B cell (primary cell): Measurements from ENCODE around the gene GADL1. TPM values are rescaled to one million over a fixed set of nuclear protein-coding genes. Genes with fewer than 3 reads are reported as not detected.

Experiments
- ATAC-seq: fragments of 200-7000 bp; cut with Tn5 transposase; one replicate; pipeline ENCODE4 v1.10.0; 2021; ENCODE audit warnings: low read depth, mild to moderate bottlenecking, moderate number of reproducible peaks, moderate library complexity
- CTCF ChIA-PET: fragments of 350-600 bp; sonication (Branson Sonifier 250); formaldehyde crosslinking; loops from one replicate; lab custom pipeline; 2021; ENCODE audit warnings: antibody characterized with exemption, inconsistent platforms; lab: Charles Lee
- POLR2A ChIA-PET: fragments of 350-600 bp; sonication (Branson Sonifier 250); formaldehyde crosslinking; loops from one replicate; lab custom pipeline; 2021; ENCODE audit warnings: antibody characterized with exemption; lab: Charles Lee
- DNase-seq: peaks from one replicate; pipeline ENCODE4 v3.0.0; 2013
- H2AFZ ChIP-seq: 2 replicates; pipeline ENCODE4 v1.6.1; 2012; ENCODE audit warnings: mild to moderate bottlenecking, low read depth, low read length; ENCODE audit not compliant: insufficient read depth, poor library complexity, severe bottlenecking
- H3K27ac ChIP-seq, 2 donors: 1 replicate in 1 of 2; 2 replicates in 1 of 2; pipeline ENCODE4 v1.5.1; 2012 to 2013; ENCODE audit warnings: low read length in 2 of 2, mild to moderate bottlenecking in 2 of 2, moderate library complexity in 1 of 2
- H3K27me3 ChIP-seq, 4 experiments: fragments of 200-600 bp in 1 of 4; sonication (generic) in 1 of 4; replicated peaks in 1 of 4; 1 replicate in 2 of 4; 2 replicates in 2 of 4; pipeline versions ENCODE4 v1.6.1 to v1.7.0; 2013 to 2016; ENCODE audit warnings: low read length in 3 of 4, mild to moderate bottlenecking in 2 of 4, mixed read lengths in 1 of 4, moderate library complexity in 1 of 4; ENCODE audit not compliant: insufficient read depth in 4 of 4, control insufficient read depth in 3 of 4; ENCODE audit errors: control extremely low read depth in 1 of 4
- H3K36me3 ChIP-seq, 2 experiments: replicated peaks in 1 of 2; 1 replicate in 1 of 2; 2 replicates in 1 of 2; pipeline versions ENCODE4 v1.6.1 to v1.7.1; 2013; ENCODE audit warnings: low read length in 1 of 2; ENCODE audit not compliant: insufficient read depth in 2 of 2, control insufficient read depth in 1 of 2; ENCODE audit errors: control extremely low read depth in 1 of 2, extremely low read depth in 1 of 2
- H3K4me1 ChIP-seq, 2 donors: fragments of 200-600 bp in 1 of 2; sonication (generic) in 1 of 2; 1 replicate in 1 of 2; 2 replicates in 1 of 2; pipeline versions ENCODE4 v1.5.1 to v1.6.1; 2013 to 2017; ENCODE audit warnings: low read length in 2 of 2; ENCODE audit not compliant: control insufficient read depth in 2 of 2, insufficient read depth in 2 of 2
- H3K4me2 ChIP-seq: replicated peaks from 2 replicates; pipeline ENCODE3; 2012; ENCODE audit warnings: mild to moderate bottlenecking, low read depth, low read length; ENCODE audit not compliant: poor library complexity, severe bottlenecking
- H3K4me3 ChIP-seq, 5 experiments: fragments of 200-600 bp in 1 of 5; sonication (generic) in 1 of 5; 1 replicate in 3 of 5; 2 replicates in 2 of 5; pipeline versions ENCODE4 v1.5.1 to v1.7.0; 2011 to 2016; ENCODE audit warnings: low read length in 4 of 5, mild to moderate bottlenecking in 4 of 5, low read depth in 2 of 5, control low read depth in 1 of 5, moderate library complexity in 1 of 5; ENCODE audit not compliant: insufficient read depth in 1 of 5; ENCODE audit errors: control extremely low read depth in 1 of 5, extremely low read depth in 1 of 5
- H3K79me2 ChIP-seq: fragments of 200-600 bp; sonication (generic); one replicate; pipeline ENCODE4 v1.6.0; 2016; ENCODE audit warnings: low read length; ENCODE audit not compliant: control insufficient read depth, insufficient read depth
- H3K9ac ChIP-seq: fragments of 200-600 bp; sonication (generic); 2 replicates; pipeline ENCODE4 v1.6.1; 2017; ENCODE audit warnings: mild to moderate bottlenecking, low read length, moderate library complexity
- H3K9me3 ChIP-seq, 3 donors: one replicate each; pipeline versions ENCODE4 v1.6.1 to v1.7.1; 2013; ENCODE audit warnings: low read length in 2 of 3; ENCODE audit not compliant: control insufficient read depth in 2 of 3, insufficient read depth in 1 of 3; ENCODE audit errors: control extremely low read depth in 1 of 3
- H4K20me1 ChIP-seq: 2 replicates; pipeline ENCODE4 v1.6.0; 2012; ENCODE audit warnings: mild to moderate bottlenecking, low read length; ENCODE audit not compliant: insufficient read depth, control insufficient read depth, poor library complexity, severe bottlenecking
- H3K27ac Mint-ChIP-seq: one replicate; pipeline ENCODE4 v1.8.0; 2021; ENCODE audit warnings: mixed read lengths
- H3K27me3 Mint-ChIP-seq: one replicate; pipeline ENCODE4 v1.8.0; 2021; ENCODE audit warnings: mixed read lengths
- H3K4me1 Mint-ChIP-seq: one replicate; pipeline ENCODE4 v1.8.0; 2021; ENCODE audit warnings: mixed read lengths
- H3K4me3 Mint-ChIP-seq: one replicate; pipeline ENCODE4 v1.8.0; 2021; ENCODE audit warnings: mixed read lengths
- H3K9me3 Mint-ChIP-seq: one replicate; pipeline ENCODE4 v1.8.0; 2022; ENCODE audit warnings: mixed read lengths; ENCODE audit not compliant: insufficient read depth
- EZH2 ChIP-seq: IDR thresholded peaks from 2 replicates; pipeline ENCODE4 v1.6.1; 2012; ENCODE audit warnings: borderline replicate concordance, low read depth, mild to moderate bottlenecking, moderate library complexity, low read length; ENCODE audit not compliant: insufficient read depth, poor library complexity, severe bottlenecking
- WGBS: methylation state at CpG from one replicate; pipeline ENCODE4 v1.1.5; 2013; ENCODE audit warnings: missing lambda C conversion rate; ENCODE audit not compliant: insufficient coverage; 5-methylcytosine and 5-hydroxymethylcytosine counted together
- intact Hi-C: fragments of 100-400 bp; cut with micrococcal nuclease; formaldehyde crosslinking; loops from one replicate; pipeline ENCODE4 v1.10.0; 2022
- polyA plus RNA-seq: library from polyadenylated mRNA; depleted of rRNA; stranded (reverse); fragments of >200 nt; gene quantifications from 2 replicates; pipeline ENCODE4 v1.2.3, GENCODE V29; 2012
- total RNA-seq, 2 donors: library from RNA; stranded (reverse); fragments of 120-200 nt in 1 of 2; gene quantifications; 1 replicate in 1 of 2; 2 replicates in 1 of 2; pipeline versions ENCODE4 v1.2.3 to v1.2.4, GENCODE V29; 2013 to 2022
- TF ChIP-seq, protein P1 (sequence below): fragments of 200-600 bp; IDR thresholded peaks from one replicate; pipeline ENCODE4 v1.8.0; 2022; ENCODE audit warnings: antibody characterized with exemption, mild to moderate bottlenecking

The GADL1 gene
- total and polyA plus RNA-seq, 2 donors (not counting 1 experiment from before 2014, with no cell fraction given), result not detected

DNA sequence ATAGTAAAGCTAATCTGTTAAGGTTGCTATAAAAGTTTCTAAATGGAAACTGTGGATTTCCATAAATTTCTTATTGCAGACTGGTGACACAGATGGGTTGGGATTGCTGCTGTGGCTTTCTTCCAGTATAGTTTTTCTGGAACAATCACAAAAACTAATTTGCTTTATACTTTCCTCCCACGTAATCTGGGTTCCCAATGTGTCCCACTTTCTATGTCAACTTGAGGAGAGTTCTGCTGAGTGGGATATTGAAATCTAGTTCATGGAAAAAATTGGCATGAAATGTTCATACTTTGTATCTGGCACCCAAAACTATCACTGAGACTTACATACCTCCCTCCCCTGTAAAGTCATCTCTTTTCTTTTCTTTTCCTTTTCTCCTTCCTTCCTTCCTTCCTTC is 161.3 kb downstream of the GADL1 start:
- H3K27ac ChIP-seq, result no peak overlapping the region
- Mint-ChIP-seq H3K27ac (no peak overlapping the region), H3K4me1 (no peaks in the 10 kb centered on the region), H3K27me3 (peaks cover 19% of the 10 kb centered on the region), H3K4me3 (no peak overlapping the region), H3K9me3 (peaks cover 2% of the 10 kb centered on the region)
- H2AFZ ChIP-seq, result no peak overlapping the region
- H3K9ac ChIP-seq, result no peak overlapping the region
- no peaks in the 10 kb centered on the region for H3K4me1 ChIP-seq
- DNase-seq, result no peak
- no peaks in the 10 kb centered on the region for H3K36me3 ChIP-seq
- no peaks in the 10 kb centered on the region for H3K79me2 ChIP-seq
- ChIA-PET POLR2A (no interaction called here), CTCF (interaction anchor here (0.7 to 2.0 kb wide), 2 partner anchors 18 to 385 kb away, joined by 3 to 5 read pairs; no protein-coding TSS in a partner anchor)
- no peaks in the 10 kb centered on the region for H3K27me3 ChIP-seq
- TF ChIP-seq EZH2, result no peak
- TF ChIP-seq, protein P1, sequence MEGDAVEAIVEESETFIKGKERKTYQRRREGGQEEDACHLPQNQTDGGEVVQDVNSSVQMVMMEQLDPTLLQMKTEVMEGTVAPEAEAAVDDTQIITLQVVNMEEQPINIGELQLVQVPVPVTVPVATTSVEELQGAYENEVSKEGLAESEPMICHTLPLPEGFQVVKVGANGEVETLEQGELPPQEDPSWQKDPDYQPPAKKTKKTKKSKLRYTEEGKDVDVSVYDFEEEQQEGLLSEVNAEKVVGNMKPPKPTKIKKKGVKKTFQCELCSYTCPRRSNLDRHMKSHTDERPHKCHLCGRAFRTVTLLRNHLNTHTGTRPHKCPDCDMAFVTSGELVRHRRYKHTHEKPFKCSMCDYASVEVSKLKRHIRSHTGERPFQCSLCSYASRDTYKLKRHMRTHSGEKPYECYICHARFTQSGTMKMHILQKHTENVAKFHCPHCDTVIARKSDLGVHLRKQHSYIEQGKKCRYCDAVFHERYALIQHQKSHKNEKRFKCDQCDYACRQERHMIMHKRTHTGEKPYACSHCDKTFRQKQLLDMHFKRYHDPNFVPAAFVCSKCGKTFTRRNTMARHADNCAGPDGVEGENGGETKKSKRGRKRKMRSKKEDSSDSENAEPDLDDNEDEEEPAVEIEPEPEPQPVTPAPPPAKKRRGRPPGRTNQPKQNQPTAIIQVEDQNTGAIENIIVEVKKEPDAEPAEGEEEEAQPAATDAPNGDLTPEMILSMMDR, result no peak
- intact Hi-C loops, result no loop called here
- no peak for ATAC-seq
- H4K20me1 ChIP-seq, result no peaks in the 10 kb centered on the region
- H3K9me3 ChIP-seq, result no peaks in the 10 kb centered on the region
- no CpG with 5 or more reads among the region's 1 CpG for WGBS
- H3K4me3 ChIP-seq, result no peak overlapping the region
- H3K4me2 ChIP-seq, result no peak overlapping the region

DNA sequence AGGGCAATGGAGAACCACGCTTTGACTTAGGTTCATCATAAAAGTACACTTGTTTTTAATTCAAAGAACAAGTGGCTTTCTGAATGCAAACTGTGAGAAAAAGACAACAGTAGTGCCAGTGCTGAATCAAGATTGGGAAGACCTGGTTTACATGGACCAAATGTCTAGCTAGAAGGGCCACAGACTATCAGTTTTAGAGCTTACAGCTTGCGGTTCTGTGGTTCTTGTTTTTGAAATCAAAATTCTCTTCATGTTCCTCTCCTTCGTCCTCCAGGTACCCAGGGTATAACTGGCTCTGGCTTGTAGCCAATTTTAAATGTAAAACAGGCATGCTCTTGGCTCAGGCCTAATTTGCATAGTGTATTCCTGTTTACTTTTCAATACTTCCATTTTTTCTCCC is 163.5 kb downstream of the GADL1 start:
- no peak overlapping the region for H3K27ac ChIP-seq
- H3K4me1 ChIP-seq, result no peaks in the 10 kb centered on the region
- H4K20me1 ChIP-seq, result no peaks in the 10 kb centered on the region
- no peaks in the 10 kb centered on the region for H3K27me3 ChIP-seq
- no peaks in the 10 kb centered on the region for H3K36me3 ChIP-seq
- intact Hi-C loops, result no loop called here
- ChIA-PET CTCF (interaction anchor here (1.0 kb wide), 1 partner anchor 39 kb away, joined by 4 read pairs; no protein-coding TSS in a partner anchor), POLR2A (no interaction called here)
- Mint-ChIP-seq H3K4me3 (no peak overlapping the region), H3K27ac (no peak overlapping the region), H3K9me3 (peaks cover 2% of the 10 kb centered on the region), H3K4me1 (no peaks in the 10 kb centered on the region), H3K27me3 (peaks cover 19% of the 10 kb centered on the region)
- DNase-seq, result no peak
- H3K79me2 ChIP-seq, result no peaks in the 10 kb centered on the region
- 32% methylated on average over 2 of the region's 3 CpGs for WGBS
- no peak overlapping the region for H3K4me3 ChIP-seq
- H3K9me3 ChIP-seq, result no peaks in the 10 kb centered on the region
- ATAC-seq, result no peak
- no peak overlapping the region for H3K9ac ChIP-seq
- no peak for TF ChIP-seq EZH2
- TF ChIP-seq, protein P1, result no peak
- no peak overlapping the region for H3K4me2 ChIP-seq
- H2AFZ ChIP-seq, result no peak overlapping the region
